Kidney (tissue), 14 donors: ENCODE data around the gene ATP8A2. TPM values are rescaled to one million over a fixed set of nuclear protein-coding genes. Genes with fewer than 3 reads are reported as not detected.

ENCODE experiments used
- DNase-seq, 5 donors: peaks; one replicate each; pipeline ENCODE4 v3.0.0-alpha.2; 2013 to 2020
- FAIRE-seq: peaks from 2 replicates; lab custom pipeline; 2012; peaks lifted over from hg19 to GRCh38; lab: Jason Lieb, UNC
- H3K27ac ChIP-seq, 2 donors: one replicate each; pipeline ENCODE4 v1.7.0; 2013; ENCODE audit warnings: low read depth in 2 of 2, low read length in 2 of 2, inconsistent platforms in 1 of 2
- H3K27me3 ChIP-seq: one replicate; pipeline ENCODE4 v1.7.1; 2013; ENCODE audit warnings: low read length, inconsistent platforms; ENCODE audit not compliant: control insufficient read depth, insufficient read depth
- H3K36me3 ChIP-seq, 3 donors: one replicate each; pipeline versions ENCODE4 v1.7.0 to v1.7.1; 2013; ENCODE audit warnings: low read length in 3 of 3, control low read depth in 1 of 3, inconsistent platforms in 1 of 3; ENCODE audit not compliant: insufficient read depth in 3 of 3, control insufficient read depth in 2 of 3
- H3K4me1 ChIP-seq, 3 donors: one replicate each; pipeline versions ENCODE4 v1.7.0 to v1.7.1; 2013; ENCODE audit warnings: low read length in 3 of 3, inconsistent platforms in 1 of 3, low read depth in 1 of 3; ENCODE audit not compliant: control insufficient read depth in 2 of 3, insufficient read depth in 2 of 3
- H3K4me3 ChIP-seq, 3 donors: one replicate each; pipeline versions ENCODE4 v1.7.0 to v1.8.1; 2013; ENCODE audit warnings: low read length in 3 of 3, control low read depth in 1 of 3, inconsistent platforms in 1 of 3
- H3K9ac ChIP-seq, 3 donors: one replicate each; pipeline versions ENCODE4 v1.7.0 to v1.7.1; 2013; ENCODE audit warnings: low read length in 3 of 3, control low read depth in 1 of 3, inconsistent platforms in 1 of 3
- H3K9me3 ChIP-seq, 3 donors: one replicate each; pipeline versions ENCODE4 v1.7.0 to v1.7.1; 2013; ENCODE audit warnings: low read length in 3 of 3, control low read depth in 1 of 3, inconsistent platforms in 1 of 3; ENCODE audit not compliant: control insufficient read depth in 2 of 3, insufficient read depth in 1 of 3
- intact Hi-C: fragments of 100-400 bp; cut with DNase I; formaldehyde crosslinking; loops from one replicate; pipeline ENCODE4 v1.11.1; 2022
- polyA plus RNA-seq: library from polyadenylated mRNA; stranded (reverse); fragments of 350-450 nt; fragmentation: Illumina TruSeq; extraction: RNeasy Lipid Tissue Mini Kit (QIAGEN cat#74804); gene quantifications from one replicate; pipeline ENCODE4 v1.2.3, GENCODE V29; 2014; ENCODE audit warnings: low read depth, low replicate concordance; ENCODE audit not compliant: insufficient read depth
- total RNA-seq: library from RNA; stranded (reverse); fragmentation: NEBNext Ultra II Directional; extraction: Animal tissue kit (Norgen Biotek cat#: 25700); gene quantifications from one replicate; pipeline ENCODE4 v1.2.1, GENCODE V29; 2021
- TF ChIP-seq, protein P1 (sequence below): IDR thresholded peaks from 3 replicates; pipeline ENCODE4 v1.5.1; 2012; ENCODE audit warnings: mild to moderate bottlenecking, moderate library complexity, borderline replicate concordance; ENCODE audit not compliant: insufficient read depth; ENCODE audit errors: extremely low read depth
- donor health status: control.
- donor health status: control.
- donor health status: control.
- donor health status: control.
- donor health status: control.
- donor health status: DM: yes; HTN: yes; CAD: no.
- donor health status: Normal renal cell carcinoma (clear cell type).

ATP8A2 gene
- total and polyA plus RNA-seq, 2 donors from 2014 or later = 0.50 to 0.73 TPM

DNA sequence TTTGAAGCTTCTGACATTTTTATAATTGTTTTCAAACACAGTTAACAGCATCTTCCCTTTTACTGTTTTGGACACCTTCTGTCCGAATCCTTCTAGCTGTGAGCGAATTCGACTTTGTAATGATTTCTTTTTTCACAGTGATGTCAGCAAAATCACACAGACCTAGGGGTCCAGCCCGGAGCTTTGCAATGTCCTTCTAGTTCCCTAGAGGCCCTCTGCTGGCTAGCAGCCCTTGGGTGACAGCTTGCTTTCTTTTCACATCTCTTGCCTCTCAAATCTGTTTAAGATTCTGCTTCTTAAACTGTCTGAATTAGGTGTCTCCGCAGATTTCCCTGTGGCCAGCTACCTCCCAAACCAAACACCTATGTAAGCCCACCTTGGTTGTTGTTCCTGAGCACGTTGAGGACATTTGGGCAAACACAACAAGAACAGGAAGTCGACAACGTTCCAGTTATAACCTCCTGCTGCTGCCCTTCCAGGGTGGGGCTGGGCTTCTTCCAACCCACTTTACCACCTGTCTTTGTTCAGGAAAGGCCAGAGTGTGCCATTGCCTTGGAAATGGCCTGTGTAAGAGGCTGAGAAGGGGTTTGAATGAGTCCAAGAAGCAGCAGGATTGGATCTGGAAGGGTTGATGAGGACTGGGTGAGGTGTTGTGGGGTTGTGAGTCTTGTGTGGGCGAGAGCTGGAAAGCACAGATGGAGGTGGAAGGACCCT lies 123.1 kb downstream of the ATP8A2 start:
- no peak overlapping the region for H3K4me3 ChIP-seq
- TF ChIP-seq, protein P1, sequence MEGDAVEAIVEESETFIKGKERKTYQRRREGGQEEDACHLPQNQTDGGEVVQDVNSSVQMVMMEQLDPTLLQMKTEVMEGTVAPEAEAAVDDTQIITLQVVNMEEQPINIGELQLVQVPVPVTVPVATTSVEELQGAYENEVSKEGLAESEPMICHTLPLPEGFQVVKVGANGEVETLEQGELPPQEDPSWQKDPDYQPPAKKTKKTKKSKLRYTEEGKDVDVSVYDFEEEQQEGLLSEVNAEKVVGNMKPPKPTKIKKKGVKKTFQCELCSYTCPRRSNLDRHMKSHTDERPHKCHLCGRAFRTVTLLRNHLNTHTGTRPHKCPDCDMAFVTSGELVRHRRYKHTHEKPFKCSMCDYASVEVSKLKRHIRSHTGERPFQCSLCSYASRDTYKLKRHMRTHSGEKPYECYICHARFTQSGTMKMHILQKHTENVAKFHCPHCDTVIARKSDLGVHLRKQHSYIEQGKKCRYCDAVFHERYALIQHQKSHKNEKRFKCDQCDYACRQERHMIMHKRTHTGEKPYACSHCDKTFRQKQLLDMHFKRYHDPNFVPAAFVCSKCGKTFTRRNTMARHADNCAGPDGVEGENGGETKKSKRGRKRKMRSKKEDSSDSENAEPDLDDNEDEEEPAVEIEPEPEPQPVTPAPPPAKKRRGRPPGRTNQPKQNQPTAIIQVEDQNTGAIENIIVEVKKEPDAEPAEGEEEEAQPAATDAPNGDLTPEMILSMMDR = no peak
- no peak overlapping the region for H3K9ac ChIP-seq
- DNase-seq (no peak), FAIRE-seq (no peak)
- intact Hi-C loops = no loop called here
- no peaks in the 10 kb centered on the region for H3K36me3 ChIP-seq
- H3K9me3 ChIP-seq = no peaks in the 10 kb centered on the region
- no peaks in the 10 kb centered on the region for H3K27me3 ChIP-seq
- no peak overlapping the region for H3K27ac ChIP-seq
- no peaks in the 10 kb centered on the region for H3K4me1 ChIP-seq

DNA sequence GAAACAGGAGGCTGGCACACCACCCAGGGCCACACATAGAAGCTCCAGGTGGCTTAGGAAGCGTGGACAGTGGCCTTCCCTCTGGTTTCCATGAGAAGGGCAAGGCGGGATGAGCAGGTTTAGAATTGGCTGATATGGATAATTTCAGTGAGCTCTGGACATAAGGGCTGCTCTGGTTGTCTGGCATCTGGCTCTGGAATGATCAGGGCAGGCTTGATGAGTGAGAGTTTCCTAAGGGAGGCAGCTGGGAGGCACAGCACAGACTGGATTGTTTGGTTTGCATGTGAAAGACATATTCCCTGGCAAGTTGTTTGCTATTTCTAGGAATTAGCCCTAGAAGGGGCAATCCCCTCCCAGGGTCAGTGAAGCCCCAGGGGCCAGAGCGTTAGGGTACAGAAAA lies 129.5 kb downstream of the ATP8A2 start:
- FAIRE-seq (no peak), DNase-seq (no peak)
- Histone ChIP-seq H3K9ac (no peak overlapping the region), H3K4me3 (no peak overlapping the region), H3K4me1 (no peaks in the 10 kb centered on the region), H3K27ac (no peak overlapping the region), H3K9me3 (no peaks in the 10 kb centered on the region), H3K36me3 (no peaks in the 10 kb centered on the region), H3K27me3 (no peaks in the 10 kb centered on the region)
- intact Hi-C loops = no loop called here
- TF ChIP-seq, protein P1 = no peak

DNA sequence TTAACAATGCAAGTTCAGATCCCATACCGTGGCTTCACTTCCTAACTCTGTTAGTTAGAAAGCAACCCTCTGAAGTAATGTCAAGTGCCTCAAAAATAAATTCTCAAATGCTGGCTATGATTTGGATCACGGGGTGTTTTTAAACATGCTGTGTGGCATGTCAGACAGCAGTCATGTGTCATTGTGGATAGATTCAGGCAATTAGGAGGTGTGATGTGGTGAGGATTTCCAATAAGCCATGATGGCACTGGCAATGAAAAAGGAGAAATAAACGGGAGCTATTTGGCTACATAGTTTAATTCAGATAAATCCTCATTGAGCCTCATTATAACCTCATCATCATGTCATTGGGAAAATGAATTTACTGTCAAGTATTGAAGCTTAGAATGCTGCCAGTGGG lies 130.3 kb downstream of the ATP8A2 start:
- no peaks in the 10 kb centered on the region for H3K27me3 ChIP-seq
- TF ChIP-seq, protein P1 = no peak
- no peak overlapping the region for H3K9ac ChIP-seq
- H3K27ac ChIP-seq = no peak overlapping the region
- no peak overlapping the region for H3K4me3 ChIP-seq
- intact Hi-C loops = no loop called here
- DNase-seq (no peak), FAIRE-seq (no peak)
- H3K4me1 ChIP-seq = no peaks in the 10 kb centered on the region
- no peaks in the 10 kb centered on the region for H3K36me3 ChIP-seq
- no peaks in the 10 kb centered on the region for H3K9me3 ChIP-seq

DNA sequence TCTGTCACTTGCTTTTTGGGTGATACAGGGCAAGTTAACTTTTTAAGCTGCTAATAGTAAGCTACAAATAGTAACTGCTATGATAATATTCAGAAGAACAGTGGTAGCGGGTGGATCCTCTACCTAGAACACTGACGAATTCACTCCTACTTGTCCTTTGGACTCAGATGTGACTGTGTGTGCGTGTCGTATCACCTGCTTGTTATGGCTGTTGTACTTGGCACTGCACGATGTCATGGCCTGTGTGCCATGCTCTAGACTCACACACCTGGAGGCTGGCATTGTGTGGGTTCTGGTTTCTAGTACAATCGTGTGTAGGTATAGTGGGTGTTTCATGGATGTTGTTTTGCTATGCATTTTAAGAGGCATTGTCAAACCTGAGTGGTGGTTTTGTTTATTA lies 130.8 kb downstream of the ATP8A2 start:
- intact Hi-C loops = no loop called here
- DNase-seq (no peak), FAIRE-seq (no peak)
- H3K36me3 ChIP-seq = no peaks in the 10 kb centered on the region
- no peak overlapping the region for H3K9ac ChIP-seq
- H3K4me3 ChIP-seq = no peak overlapping the region
- no peak overlapping the region for H3K27ac ChIP-seq
- TF ChIP-seq, protein P1 = no peak
- H3K27me3 ChIP-seq = no peaks in the 10 kb centered on the region
- H3K9me3 ChIP-seq = no peaks in the 10 kb centered on the region
- H3K4me1 ChIP-seq = no peaks in the 10 kb centered on the region
